Astrocyte of the cerebellum (primary cell): ENCODE measurements around the gene C2CD2.
"Not testable (repeated sequence)": the region's sequence is repeated elsewhere in the genome, so short reads cannot be mapped to it uniquely, and the experiment has no call there.

Source experiments
- DNase-seq: peaks from one replicate; pipeline ENCODE4 v3.0.0-alpha.2; 2011; ENCODE audit warnings: low read depth
- H3K4me3 ChIP-seq: 2 replicates; pipeline ENCODE4 v1.5.1; 2011; ENCODE audit warnings: mild to moderate bottlenecking, low read depth, low read length, moderate library complexity
- in situ Hi-C: cut with HindIII; loops from 2 replicates; pipeline ENCODE4 v1.10.0; 2017; ENCODE audit warnings: low sequenced_read_pairs
- TF ChIP-seq, protein P1 (sequence below): IDR thresholded peaks from 2 replicates; pipeline ENCODE4 v1.5.1; 2012; ENCODE audit warnings: low read length, low read depth, moderate library complexity, mild to moderate bottlenecking; ENCODE audit errors: missing control alignments

The C2CD2 gene

DNA sequence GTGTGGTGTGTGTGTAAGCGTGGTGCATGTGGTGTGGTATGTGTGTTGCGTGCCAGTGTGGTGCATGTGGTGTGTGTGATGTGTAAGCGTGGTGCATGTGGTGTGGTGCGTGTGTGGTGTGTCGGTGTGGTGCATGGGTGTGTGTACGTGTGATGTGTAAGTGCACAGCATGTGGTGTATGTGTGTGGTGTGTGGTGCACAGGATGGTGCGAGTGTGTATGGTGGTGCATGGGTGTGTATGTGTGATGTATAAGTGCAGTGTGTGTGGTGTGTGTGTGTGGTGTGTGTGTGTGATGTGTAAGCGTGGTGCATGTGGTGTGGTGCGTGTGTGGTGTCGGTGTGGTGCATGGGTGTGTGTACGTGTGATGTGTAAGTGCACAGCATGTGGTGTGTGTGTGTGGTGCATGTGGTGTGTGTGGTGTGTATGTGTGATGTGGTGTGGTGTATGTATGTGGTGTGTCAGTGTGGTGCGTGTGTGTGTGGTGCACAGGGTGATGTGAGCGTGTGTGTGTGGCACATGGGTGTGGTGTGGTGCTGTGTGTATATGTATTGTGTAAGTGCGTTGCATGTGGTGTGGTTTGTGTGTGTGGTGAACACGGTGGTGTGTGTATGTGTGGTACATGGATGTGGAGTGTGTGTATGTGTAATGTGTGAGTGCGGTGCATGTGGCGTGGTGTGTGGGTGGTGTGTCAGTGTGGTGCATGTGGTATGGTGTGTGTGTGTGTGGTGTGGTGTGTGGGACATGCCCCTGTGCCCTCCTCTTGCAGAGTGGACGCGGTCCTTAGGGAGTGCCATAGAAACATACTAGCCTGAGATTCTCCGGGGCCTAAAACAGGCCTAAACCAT is 1.1 kb upstream of the C2CD2 start:
- in situ Hi-C loops = no loop called here
- no peak overlapping the region for H3K4me3 ChIP-seq
- no peak for DNase-seq
- TF ChIP-seq, protein P1, sequence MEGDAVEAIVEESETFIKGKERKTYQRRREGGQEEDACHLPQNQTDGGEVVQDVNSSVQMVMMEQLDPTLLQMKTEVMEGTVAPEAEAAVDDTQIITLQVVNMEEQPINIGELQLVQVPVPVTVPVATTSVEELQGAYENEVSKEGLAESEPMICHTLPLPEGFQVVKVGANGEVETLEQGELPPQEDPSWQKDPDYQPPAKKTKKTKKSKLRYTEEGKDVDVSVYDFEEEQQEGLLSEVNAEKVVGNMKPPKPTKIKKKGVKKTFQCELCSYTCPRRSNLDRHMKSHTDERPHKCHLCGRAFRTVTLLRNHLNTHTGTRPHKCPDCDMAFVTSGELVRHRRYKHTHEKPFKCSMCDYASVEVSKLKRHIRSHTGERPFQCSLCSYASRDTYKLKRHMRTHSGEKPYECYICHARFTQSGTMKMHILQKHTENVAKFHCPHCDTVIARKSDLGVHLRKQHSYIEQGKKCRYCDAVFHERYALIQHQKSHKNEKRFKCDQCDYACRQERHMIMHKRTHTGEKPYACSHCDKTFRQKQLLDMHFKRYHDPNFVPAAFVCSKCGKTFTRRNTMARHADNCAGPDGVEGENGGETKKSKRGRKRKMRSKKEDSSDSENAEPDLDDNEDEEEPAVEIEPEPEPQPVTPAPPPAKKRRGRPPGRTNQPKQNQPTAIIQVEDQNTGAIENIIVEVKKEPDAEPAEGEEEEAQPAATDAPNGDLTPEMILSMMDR = no peak

DNA sequence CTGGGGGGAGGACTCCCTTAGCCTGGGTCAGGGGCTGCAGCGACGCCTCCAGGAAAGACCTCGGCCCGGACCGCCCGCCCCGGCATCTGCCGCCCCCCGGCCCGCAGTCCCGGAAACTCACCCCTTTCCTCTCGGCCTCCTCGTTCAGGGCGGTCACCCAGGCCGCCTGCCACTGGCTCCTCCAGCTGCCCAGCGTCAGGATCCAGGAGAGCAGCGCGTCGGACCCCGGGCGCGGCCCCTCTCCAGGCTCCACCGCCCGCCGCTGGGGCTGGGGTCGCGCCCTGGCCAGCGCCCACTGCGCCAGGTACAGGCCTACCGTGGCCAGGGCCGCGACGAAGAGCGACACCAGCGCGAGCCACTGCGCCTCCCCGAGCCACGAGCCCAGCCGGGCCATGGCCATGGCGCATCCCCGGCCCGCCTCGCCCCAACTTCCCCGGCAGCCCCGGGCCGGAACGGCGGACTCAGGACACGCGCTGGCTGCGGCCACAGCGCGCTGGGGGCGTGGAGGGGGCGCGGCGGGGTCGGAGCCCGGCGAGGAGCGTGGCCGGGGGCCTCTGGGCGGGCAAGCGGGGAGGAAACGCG is 478 bp downstream of the C2CD2 start:
- TF ChIP-seq, protein P1 = no peak
- no peak for DNase-seq
- H3K4me3 ChIP-seq = peak overlapping the region; percentile 62
- in situ Hi-C loops = no loop called here

GRCh38 chr21:41952568-41953248 is 1.1 kb downstream of the C2CD2 start:
- TF ChIP-seq, protein P1 = no peak
- in situ Hi-C loops = no loop called here
- H3K4me3 ChIP-seq = peak overlapping the region; percentile 62
- DNase-seq = no peak

GRCh38 chr21:41951876-41952567 is 1.8 kb downstream of the C2CD2 start:
- no peak for DNase-seq
- in situ Hi-C loops = no loop called here
- TF ChIP-seq, protein P1 = no peak
- peak overlapping the region; percentile 62 for H3K4me3 ChIP-seq

DNA sequence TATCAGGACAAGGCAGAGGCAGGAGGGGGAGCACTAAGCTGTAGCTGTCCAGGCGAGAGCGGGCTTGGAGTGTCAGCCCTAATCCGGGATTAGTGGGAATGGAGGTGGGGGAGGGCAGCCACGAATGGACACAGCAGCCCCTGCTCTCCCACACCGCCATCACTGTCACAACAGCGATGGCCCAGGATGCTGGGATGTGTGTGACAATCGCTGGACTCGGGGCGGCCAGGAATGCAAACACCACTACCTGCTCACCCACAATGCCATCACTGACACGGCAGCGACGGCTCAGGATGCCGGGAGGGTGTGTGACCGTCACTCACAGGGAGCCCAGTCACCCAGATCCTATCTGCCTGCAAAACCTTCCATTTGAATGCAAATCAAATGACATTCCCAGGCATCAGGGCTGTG is 2.9 kb downstream of the C2CD2 start:
- no peak for DNase-seq
- in situ Hi-C loops = no loop called here
- H3K4me3 ChIP-seq = no peak overlapping the region

GRCh38 chr21:41949631-41950030 is 4.2 kb downstream of the C2CD2 start:
- in situ Hi-C loops = loop anchor here (25.0 kb wide), 2 partner anchors 138 to 337 kb away; no protein-coding TSS in a partner anchor
- DNase-seq, H3K4me3 ChIP-seq: not testable (repeated sequence)

More for the DNA sequence above, 2.9 kb downstream of the C2CD2 start:
- TF ChIP-seq, protein P1 = no peak
